ENCODE data around the gene RGL3. TPM values are rescaled to one million over a fixed set of nuclear protein-coding genes. Genes with fewer than 3 reads are reported as not detected.

The RGL3 gene
- total and polyA plus RNA-seq, 4 experiments from 2014 or later, result not detected

DNA sequence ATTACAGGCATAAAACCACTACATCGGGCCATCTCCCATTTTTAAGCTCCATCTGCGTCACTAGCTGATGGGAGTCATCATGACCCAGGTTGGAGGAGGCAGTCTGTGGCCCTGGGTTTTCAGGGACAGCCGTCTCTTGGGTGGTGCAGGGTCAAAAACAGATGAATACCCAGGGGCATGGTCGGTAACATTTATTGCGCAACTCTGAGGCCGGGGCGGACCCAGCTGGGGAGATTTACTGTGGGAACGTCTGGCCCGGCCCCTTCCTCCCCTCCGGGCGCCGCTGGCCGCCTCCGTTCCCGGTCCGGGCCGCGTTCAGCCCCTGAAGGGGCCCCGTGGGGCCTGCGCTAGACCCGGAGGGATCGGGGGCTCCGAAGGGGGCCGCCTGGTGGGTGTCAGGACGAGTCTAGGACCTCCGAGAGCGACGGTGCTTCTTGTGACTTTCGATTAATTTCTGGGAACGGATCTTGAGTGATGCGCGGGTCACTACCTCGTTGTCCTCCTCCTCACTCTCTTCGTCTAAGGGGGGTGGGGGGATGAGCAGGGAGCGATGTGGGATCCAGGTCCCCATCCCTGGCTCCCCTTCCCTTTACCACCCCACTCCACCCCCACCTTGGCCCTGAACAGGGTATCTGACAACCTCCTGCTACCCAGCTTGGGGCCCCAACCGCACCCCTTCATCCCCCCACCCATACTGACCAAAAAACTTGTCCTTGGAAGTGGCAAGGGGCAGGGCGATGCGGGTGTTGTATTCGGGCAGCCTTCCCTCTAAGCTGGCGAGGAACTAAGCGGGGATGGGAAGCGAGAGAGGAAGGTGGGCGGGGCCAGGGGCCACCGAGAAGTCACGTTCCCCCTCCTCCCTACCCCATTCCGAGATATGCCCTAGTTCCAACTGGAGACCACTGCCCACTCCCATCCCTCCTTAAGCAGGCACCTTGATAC is 1.6 kb upstream of the RGL3 start:
- H3K36me3 ChIP-seq (ENCODE audit: insufficient read depth, low read length), result no peaks in the 10 kb centered on the region
- H3K27me3 ChIP-seq (ENCODE audit: insufficient read depth, low read length), result peaks cover 43% of the 10 kb centered on the region
- intact Hi-C loops (cut with micrococcal nuclease), result loop anchor here (5.0 kb wide), 1 partner anchor 38 kb away; the partner anchor contains the start of gene EPOR
- no peaks in the 10 kb centered on the region for H3K9me3 ChIP-seq (ENCODE audit: control insufficient read depth in 1 of 2, low read length in 2 of 2)
- peaks cover 49% of the 10 kb centered on the region for H3K4me1 ChIP-seq (ENCODE audit: insufficient read depth, low read length)
- Mint-ChIP-seq H3K4me1 (peaks cover 15 to 47% (median 36%) of the 10 kb centered on the region in 4 donors), H3K9me3 (no peaks in the 10 kb centered on the region), H3K4me3 (peak overlapping the region; percentile 38 to 89 (median 72)), H3K27me3 (peaks cover 42 to 49% of the 10 kb centered on the region in 2 donors), H3K36me3 (no peaks in the 10 kb centered on the region), H3K27ac (peak overlapping the region in 1 of 7 donors; percentile 54)
- no peak overlapping the region for H3K4me3 ChIP-seq (ENCODE audit: low read length in 2 of 2)
- H3K27ac ChIP-seq (ENCODE audit: low read depth, low read length), result no peak overlapping the region
- no peak for DNase-seq
- POLR2A ChIA-PET (ENCODE audit: partially characterized antibody), result interaction anchor here (1.2 to 2.3 kb wide), 4 partner anchors 15 to 45 kb away, joined by 3 to 11 read pairs (median 4); partner anchors contain the start of gene PRKCSH
- CTCF ChIA-PET (ENCODE audit: partially characterized antibody), result interaction anchor here (0.8 kb wide), 1 partner anchor 141 kb away, joined by 3 read pairs; no protein-coding TSS in a partner anchor

DNA sequence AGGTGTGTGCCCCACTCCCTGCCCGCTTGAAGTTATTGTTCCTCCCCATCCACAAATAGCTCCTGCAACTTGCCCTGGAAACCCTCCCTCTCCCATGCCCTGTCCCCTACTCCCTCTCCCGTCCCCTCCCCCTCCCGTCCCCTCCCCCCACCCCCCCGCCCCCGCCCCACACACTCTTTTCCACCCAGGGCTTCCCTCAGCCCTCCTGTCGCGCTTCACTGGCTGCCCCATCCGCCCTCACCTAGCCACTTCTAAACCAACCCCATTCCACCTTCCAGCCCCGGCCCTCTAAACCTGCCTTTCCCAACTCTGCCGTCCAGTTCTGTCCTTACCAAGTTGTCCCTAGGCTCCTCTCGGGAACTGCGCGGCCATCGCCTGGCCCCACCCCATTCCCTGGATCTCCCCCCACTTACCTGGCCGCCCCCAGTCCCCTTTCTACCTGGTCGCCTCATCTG is 993 bp downstream of the RGL3 start:
- CTCF ChIA-PET (ENCODE audit: partially characterized antibody), result interaction anchor here (1.5 kb wide), 1 partner anchor 34 kb away, joined by 4 read pairs; the partner anchor contains the start of gene EPOR
- no peak for DNase-seq
- H3K4me1 Mint-ChIP-seq, result peaks cover 12 to 38% (median 28%) of the 10 kb centered on the region in 4 donors
- POLR2A ChIA-PET (ENCODE audit: partially characterized antibody), result no interaction called here
- Histone ChIP-seq H3K9me3 (ENCODE audit: control insufficient read depth in 1 of 2, low read length in 2 of 2) (no peaks in the 10 kb centered on the region), H3K27ac (ENCODE audit: low read depth, low read length) (no peak overlapping the region), H3K4me3 (ENCODE audit: low read length in 2 of 2) (no peak overlapping the region), H3K36me3 (ENCODE audit: insufficient read depth, low read length) (no peaks in the 10 kb centered on the region), H3K27me3 (ENCODE audit: insufficient read depth, low read length) (peaks cover 32% of the 10 kb centered on the region), H3K4me1 (ENCODE audit: insufficient read depth, low read length) (peaks cover 39% of the 10 kb centered on the region)
- no peak overlapping the region for H3K27ac Mint-ChIP-seq
- H3K4me3 Mint-ChIP-seq, result peak overlapping the region in 2 of 8 donors; percentile 39 to 40
- no peaks in the 10 kb centered on the region for H3K36me3 Mint-ChIP-seq
- intact Hi-C loops (cut with micrococcal nuclease), result no loop called here
- no peaks in the 10 kb centered on the region for H3K9me3 Mint-ChIP-seq
- H3K27me3 Mint-ChIP-seq, result peaks cover 32 to 44% of the 10 kb centered on the region in 2 donors

DNA sequence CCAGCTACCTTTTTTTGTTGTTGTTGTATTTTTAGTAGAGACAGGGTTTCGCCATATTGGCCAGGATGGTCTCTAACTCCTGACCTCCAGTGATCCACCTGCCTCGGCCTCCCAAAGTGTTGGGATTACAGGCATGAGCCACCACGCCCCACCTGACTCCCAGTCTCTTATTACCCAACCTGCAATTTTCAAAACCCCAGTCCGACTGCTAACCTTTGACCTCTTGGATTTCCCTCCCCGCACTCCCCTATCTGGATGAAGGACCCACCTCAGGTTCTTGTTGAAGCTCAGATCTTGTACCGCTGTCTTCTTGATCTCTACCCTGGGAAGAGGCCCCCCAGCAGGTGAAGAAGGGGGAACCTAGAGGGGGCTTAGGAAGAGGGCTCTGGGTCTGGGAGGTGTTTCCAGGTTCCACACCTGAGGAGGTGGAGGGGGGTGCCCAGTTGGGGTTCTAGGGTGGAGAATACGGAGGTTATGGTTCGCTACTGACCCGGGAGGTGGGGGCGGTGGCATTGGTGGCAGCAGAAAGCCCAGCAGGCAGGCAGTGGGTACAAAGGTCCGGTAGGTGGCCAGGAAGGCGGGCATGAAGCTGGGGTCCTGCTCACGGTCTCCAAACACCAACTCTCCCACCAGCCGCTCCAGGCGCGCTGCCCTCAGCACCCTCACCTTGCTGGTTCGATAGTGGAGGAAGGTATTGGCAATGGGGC is 2.6 kb downstream of the RGL3 start:
- Mint-ChIP-seq H3K4me3 (no peak overlapping the region), H3K4me1 (peaks cover 12 to 23% (median 15%) of the 10 kb centered on the region in 4 donors), H3K27ac (no peak overlapping the region), H3K36me3 (no peaks in the 10 kb centered on the region), H3K9me3 (no peaks in the 10 kb centered on the region), H3K27me3 (peaks cover 22 to 31% of the 10 kb centered on the region in 2 donors)
- peaks cover 23% of the 10 kb centered on the region for H3K4me1 ChIP-seq (ENCODE audit: insufficient read depth, low read length)
- H3K9me3 ChIP-seq (ENCODE audit: control insufficient read depth in 1 of 2, low read length in 2 of 2), result no peaks in the 10 kb centered on the region
- H3K27me3 ChIP-seq (ENCODE audit: insufficient read depth, low read length), result peaks cover 18% of the 10 kb centered on the region
- no peak for DNase-seq
- H3K27ac ChIP-seq (ENCODE audit: low read depth, low read length), result no peak overlapping the region
- POLR2A ChIA-PET (ENCODE audit: partially characterized antibody), result no interaction called here
- CTCF ChIA-PET (ENCODE audit: partially characterized antibody), result interaction anchor here (1.5 kb wide), 1 partner anchor 33 kb away, joined by 4 read pairs; the partner anchor contains the start of gene EPOR
- intact Hi-C loops (cut with micrococcal nuclease), result no loop called here
- H3K4me3 ChIP-seq (ENCODE audit: low read length in 2 of 2), result no peak overlapping the region
- no peaks in the 10 kb centered on the region for H3K36me3 ChIP-seq (ENCODE audit: insufficient read depth, low read length)

DNA sequence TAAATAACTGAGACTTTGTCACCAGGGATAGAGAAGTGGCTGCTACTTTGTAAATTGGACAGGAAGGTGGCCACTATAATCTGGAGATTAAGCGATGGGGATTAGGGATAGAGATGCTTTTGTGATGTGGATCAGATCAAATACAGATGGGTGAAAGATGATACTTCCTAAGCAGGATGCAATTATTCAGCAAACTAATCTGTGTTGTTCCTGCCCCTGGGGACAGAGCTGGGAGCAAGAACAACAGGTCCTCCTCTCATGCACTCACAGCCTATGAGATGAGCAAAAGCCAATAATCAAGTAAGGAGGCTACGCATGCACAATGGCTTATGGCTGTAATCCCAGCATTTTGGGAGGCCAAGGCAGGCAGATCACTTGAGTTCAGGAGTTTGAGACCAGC is 4.6 kb downstream of the RGL3 start:
- ChIA-PET CTCF (ENCODE audit: partially characterized antibody) (no interaction called here), POLR2A (ENCODE audit: partially characterized antibody) (no interaction called here)
- Histone ChIP-seq H3K4me3 (ENCODE audit: low read length in 2 of 2) (no peak overlapping the region), H3K4me1 (ENCODE audit: insufficient read depth, low read length) (peaks cover 9% of the 10 kb centered on the region), H3K9me3 (ENCODE audit: control insufficient read depth in 1 of 2, low read length in 2 of 2) (no peaks in the 10 kb centered on the region), H3K27me3 (ENCODE audit: insufficient read depth, low read length) (peaks cover 2% of the 10 kb centered on the region), H3K27ac (ENCODE audit: low read depth, low read length) (no peak overlapping the region), H3K36me3 (ENCODE audit: insufficient read depth, low read length) (no peaks in the 10 kb centered on the region)
- intact Hi-C loops (cut with micrococcal nuclease), result no loop called here
- H3K36me3 Mint-ChIP-seq, result no peaks in the 10 kb centered on the region
- H3K27ac Mint-ChIP-seq, result no peak overlapping the region
- DNase-seq, result no peak
- H3K4me3 Mint-ChIP-seq, result no peak overlapping the region
- H3K9me3 Mint-ChIP-seq, result no peaks in the 10 kb centered on the region
- peaks cover 18 to 24% of the 10 kb centered on the region in 2 donors for H3K27me3 Mint-ChIP-seq
- peaks cover 2 to 9% (median 3%) of the 10 kb centered on the region in 4 donors for H3K4me1 Mint-ChIP-seq

DNA sequence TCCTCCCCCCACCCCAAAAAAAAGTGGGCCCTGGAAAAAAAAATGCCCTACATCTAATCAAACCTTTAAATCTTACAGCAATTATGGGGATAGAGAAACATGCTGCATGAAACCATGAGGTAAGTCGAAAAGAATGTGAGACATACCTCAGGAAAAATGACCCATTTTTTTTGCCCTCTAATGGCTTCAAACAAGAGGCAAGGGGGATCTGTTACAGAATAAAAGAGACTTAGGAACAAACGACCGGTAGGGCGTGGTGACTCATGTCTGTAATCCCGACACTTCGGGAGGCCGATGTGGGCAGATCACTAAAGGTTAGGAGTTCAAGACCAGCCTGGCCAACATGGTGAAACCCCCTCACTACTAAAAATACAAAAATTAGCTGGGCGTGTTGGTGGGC is 8.4 kb downstream of the RGL3 start:
- no peak for DNase-seq
- H3K4me1 ChIP-seq (ENCODE audit: insufficient read depth, low read length), result no peaks in the 10 kb centered on the region
- no peaks in the 10 kb centered on the region for H3K36me3 ChIP-seq (ENCODE audit: insufficient read depth, low read length)
- ChIA-PET CTCF (ENCODE audit: partially characterized antibody) (interaction anchor here (0.9 to 1.3 kb wide), 2 partner anchors 28 to 30 kb away, joined by 3 read pairs; no protein-coding TSS in a partner anchor), POLR2A (ENCODE audit: partially characterized antibody) (no interaction called here)
- no peaks in the 10 kb centered on the region for H3K9me3 Mint-ChIP-seq
- no peak overlapping the region for H3K4me3 ChIP-seq (ENCODE audit: low read length in 2 of 2)
- H3K27ac Mint-ChIP-seq, result no peak overlapping the region
- H3K27me3 Mint-ChIP-seq, result peaks cover 16 to 18% of the 10 kb centered on the region in 2 donors
- H3K4me1 Mint-ChIP-seq, result no peaks in the 10 kb centered on the region
- intact Hi-C loops (cut with micrococcal nuclease), result no loop called here
- no peak overlapping the region for H3K27ac ChIP-seq (ENCODE audit: low read depth, low read length)
- no peaks in the 10 kb centered on the region for H3K36me3 Mint-ChIP-seq
- no peak overlapping the region for H3K4me3 Mint-ChIP-seq
- H3K27me3 ChIP-seq (ENCODE audit: insufficient read depth, low read length), result no peaks in the 10 kb centered on the region
- H3K9me3 ChIP-seq (ENCODE audit: control insufficient read depth in 1 of 2, low read length in 2 of 2), result no peaks in the 10 kb centered on the region

DNA sequence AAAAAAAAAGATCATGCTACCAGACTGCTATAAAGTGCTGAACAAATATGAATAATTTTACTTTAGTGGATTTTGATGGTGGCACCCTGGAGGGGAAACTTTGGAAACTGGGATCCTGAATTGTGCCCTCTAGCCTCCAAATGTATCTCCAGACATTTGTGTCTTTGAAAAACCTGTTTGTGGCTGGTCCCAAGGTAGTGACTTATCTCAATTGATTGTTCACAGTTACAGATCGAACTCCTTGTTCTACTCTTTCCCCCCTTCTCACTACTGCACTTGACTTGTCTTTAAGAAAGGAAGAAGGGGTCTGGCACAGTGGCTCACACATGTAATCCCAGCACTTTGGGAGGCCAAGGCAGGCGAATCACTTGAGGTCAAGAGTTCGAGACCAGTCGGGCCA is 10.5 kb downstream of the RGL3 start:
- Histone ChIP-seq H3K9me3 (ENCODE audit: control insufficient read depth in 1 of 2, low read length in 2 of 2) (no peaks in the 10 kb centered on the region), H3K27ac (ENCODE audit: low read depth, low read length) (no peak overlapping the region), H3K4me1 (ENCODE audit: insufficient read depth, low read length) (no peaks in the 10 kb centered on the region), H3K4me3 (ENCODE audit: low read length in 2 of 2) (no peak overlapping the region), H3K27me3 (ENCODE audit: insufficient read depth, low read length) (no peaks in the 10 kb centered on the region), H3K36me3 (ENCODE audit: insufficient read depth, low read length) (no peaks in the 10 kb centered on the region)
- POLR2A ChIA-PET (ENCODE audit: partially characterized antibody), result no interaction called here
- no peaks in the 10 kb centered on the region for H3K9me3 Mint-ChIP-seq
- CTCF ChIA-PET (ENCODE audit: partially characterized antibody), result no interaction called here
- H3K4me3 Mint-ChIP-seq, result no peak overlapping the region
- H3K4me1 Mint-ChIP-seq, result no peaks in the 10 kb centered on the region
- H3K36me3 Mint-ChIP-seq, result no peaks in the 10 kb centered on the region
- peaks cover 16 to 18% of the 10 kb centered on the region in 2 donors for H3K27me3 Mint-ChIP-seq
- intact Hi-C loops (cut with micrococcal nuclease), result no loop called here
- no peak for DNase-seq
- H3K27ac Mint-ChIP-seq, result no peak overlapping the region
